Posterior cingulate gyrus (tissue), 11 donors: ENCODE data around the gene ENDOU.

Experiments used
- DNase-seq, 10 donors: peaks; one replicate each; pipeline versions ENCODE4 v3.0.0 to v3.0.0-alpha.2; 2020 to 2021; ENCODE audit warnings: mixed read lengths in 3 of 10
- intact Hi-C: fragments of 100-400 bp; cut with DNase I; formaldehyde crosslinking; loops from one replicate; pipeline ENCODE4 v1.15.1; 2023

Gene ENDOU

GRCh38 chr12:47758584-47758833, 33.2 kb upstream of the ENDOU start:
- intact Hi-C loops: loop anchor here (2.0 kb wide), 1 partner anchor 42 kb away; no protein-coding TSS in a partner anchor
- DNase-seq: no peak

- intact Hi-C loops: loop anchor here (2.0 kb wide), 1 partner anchor 41 kb away; no protein-coding TSS in a partner anchor
- peak in 3 of 10 donors; percentile 32 to 85 (median 74) for DNase-seq
Measured at GRCh38 chr12:47757840-47758583, 32.7 kb upstream of the ENDOU start.

GRCh38 chr12:47757364-47757839, 32.1 kb upstream of the ENDOU start:
- intact Hi-C loops: no loop called here
- DNase-seq: peak in 1 of 10 donors; percentile 35

GRCh38 chr12:47755655-47756562, 30.6 kb upstream of the ENDOU start:
- intact Hi-C loops: no loop called here
- peak in 4 of 10 donors; percentile 14 to 69 (median 40) for DNase-seq

- intact Hi-C loops: no loop called here
- peak in 3 of 10 donors; percentile 66 to 88 (median 67) for DNase-seq
Measured at GRCh38 chr12:47754881-47755280, 29.6 kb upstream of the ENDOU start.

GRCh38 chr12:47754126-47754525, 28.8 kb upstream of the ENDOU start:
- intact Hi-C loops: no loop called here

GRCh38 chr12:47753021-47754001, 28.0 kb upstream of the ENDOU start:
- peak in 7 of 10 donors; percentile 34 to 88 (median 44) for DNase-seq
- intact Hi-C loops: no loop called here

More at GRCh38 chr12:47754126-47754525, 28.8 kb upstream of the ENDOU start:
- DNase-seq: peak in 1 of 10 donors; percentile 28

- intact Hi-C loops: no loop called here
- peak in 1 of 10 donors; percentile 27 for DNase-seq
Measured at GRCh38 chr12:47752552-47752951, 27.3 kb upstream of the ENDOU start.

GRCh38 chr12:47752121-47752520, 26.8 kb upstream of the ENDOU start:
- peak in 2 of 10 donors; percentile 22 to 68 for DNase-seq
- intact Hi-C loops: no loop called here

GRCh38 chr12:47751561-47751960, 26.3 kb upstream of the ENDOU start:
- peak in 2 of 10 donors; percentile 52 to 76 for DNase-seq
- intact Hi-C loops: no loop called here

- DNase-seq: peak in 3 of 10 donors; percentile 39 to 68 (median 56)
- intact Hi-C loops: no loop called here
Measured at GRCh38 chr12:47750916-47751470, 25.7 kb upstream of the ENDOU start.

GRCh38 chr12:47750229-47750798, 25.0 kb upstream of the ENDOU start:
- intact Hi-C loops: no loop called here
- peak in 3 of 10 donors; percentile 42 to 60 (median 50) for DNase-seq

GRCh38 chr12:47748899-47749298, 23.6 kb upstream of the ENDOU start:
- intact Hi-C loops: no loop called here

GRCh38 chr12:47748507-47748828, 23.2 kb upstream of the ENDOU start:
- intact Hi-C loops: no loop called here
- peak in 1 of 10 donors; percentile 30 for DNase-seq

More at GRCh38 chr12:47748899-47749298, 23.6 kb upstream of the ENDOU start:
- peak in 2 of 10 donors; percentile 23 to 60 for DNase-seq

- intact Hi-C loops: no loop called here
Measured at GRCh38 chr12:47747596-47748506, 22.6 kb upstream of the ENDOU start.

GRCh38 chr12:47747126-47747525, 21.8 kb upstream of the ENDOU start:
- intact Hi-C loops: no loop called here
- DNase-seq: peak in 1 of 10 donors; percentile 24

More at GRCh38 chr12:47747596-47748506, 22.6 kb upstream of the ENDOU start:
- peak in 3 of 10 donors; percentile 35 to 67 (median 65) for DNase-seq

GRCh38 chr12:47746523-47746922, 21.2 kb upstream of the ENDOU start:
- intact Hi-C loops: no loop called here
- DNase-seq: peak in 2 of 10 donors; percentile 12 to 57

GRCh38 chr12:47746073-47746472, 20.8 kb upstream of the ENDOU start:
- intact Hi-C loops: no loop called here
- peak in 2 of 10 donors; percentile 42 to 45 for DNase-seq
